K562 (cell line): ENCODE results near the gene SZT2. TPM values are rescaled to one million over a fixed set of nuclear protein-coding genes. Genes with fewer than 3 reads are reported as not detected.

Experiments
- CAMTA2 ChIP-seq: fragments of 250-450 bp; sonication (Bioruptor Pico); conservative IDR thresholded peaks from 2 replicates; pipeline ENCODE4 v1.5.1; 2022
- DACH1 ChIP-seq: fragments of 450-650 bp; IDR thresholded peaks from 2 replicates; pipeline ENCODE4 v1.6.1; 2018; ENCODE audit not compliant: partially characterized antibody
- ETV5 ChIP-seq: sonication (generic); formaldehyde crosslinking; IDR thresholded peaks from 2 replicates; pipeline ENCODE4 v1.4.0; 2020; ENCODE audit warnings: low read depth, mild to moderate bottlenecking, missing genetic modification reagents
- JUNB ChIP-seq: fragments of 450-650 bp; formaldehyde crosslinking; conservative IDR thresholded peaks from 2 replicates; pipeline ENCODE4 v1.4.0; 2020; ENCODE audit warnings: mild to moderate bottlenecking
- MTA1 ChIP-seq: fragments of 450-650 bp; IDR thresholded peaks from 2 replicates; pipeline ENCODE4 v1.6.1; 2017; ENCODE audit warnings: borderline replicate concordance
- PPARD ChIP-seq: fragments of 250-450 bp; sonication (Bioruptor Pico); IDR thresholded peaks from 2 replicates; pipeline ENCODE4 v1.8.0; 2022; ENCODE audit warnings: inconsistent platforms, mild to moderate bottlenecking, moderate library complexity
- RBFOX2 ChIP-seq: fragments of 200-400 bp; formaldehyde crosslinking; IDR thresholded peaks from 2 replicates; pipeline ENCODE4 v1.6.1; 2017; ENCODE audit warnings: low read depth, mild to moderate bottlenecking, low read length, moderate library complexity
- SMARCA4 ChIP-seq: fragments of 450-650 bp; IDR thresholded peaks from 2 replicates; pipeline ENCODE4 v1.6.1; 2016
- THAP12 ChIP-seq: fragments of 250-450 bp; sonication (Bioruptor Pico); IDR thresholded peaks from 2 replicates; pipeline ENCODE4 v1.9.0; 2021; ENCODE audit warnings: mild to moderate bottlenecking, inconsistent platforms
- ZNF586 ChIP-seq: fragments of 450-650 bp; formaldehyde crosslinking; conservative IDR thresholded peaks from 2 replicates; pipeline ENCODE4 v1.4.0; 2020; ENCODE audit warnings: mild to moderate bottlenecking, moderate library complexity
- ZNF655 ChIP-seq: fragments of 250-450 bp; sonication (Bioruptor Pico); IDR thresholded peaks from 2 replicates; pipeline ENCODE4 v1.5.0; 2021
- ZNF75A ChIP-seq: fragments of 450-650 bp; formaldehyde crosslinking; IDR thresholded peaks from 2 replicates; pipeline ENCODE4 v1.4.0; 2020; ENCODE audit warnings: mild to moderate bottlenecking
- polyA plus RNA-seq, 8 experiments: library from polyadenylated mRNA; depleted of rRNA in 4 of 8; stranded (reverse) in 5 of 8; unstranded in 3 of 8; fragments of >200 nt; fragmentation: Nextera tagmentation in 2 of 8; fragmentation: Illumina TruSeq in 1 of 8; extraction: Ambion mirVana in 2 of 8; extraction: Trizol in 1 of 8; gene quantifications; 2 replicates each; pipeline versions ENCODE4 v1.2.1 to v1.2.3, GENCODE V29; 2011 to 2014; ENCODE audit warnings: inconsistent platforms in 1 of 8, missing spikeins in 1 of 8
- total RNA-seq, 7 experiments: library from RNA; depleted of rRNA in 6 of 7; stranded (reverse); fragments of >200 nt in 6 of 7; fragmentation: Illumina TruSeq in 2 of 7; extraction: Trizol in 2 of 7; gene quantifications; 2 replicates each; pipeline versions ENCODE4 v1.2.1 to v1.2.3, GENCODE V29; 2011 to 2021; ENCODE audit warnings: low replicate concordance in 1 of 7
- TF ChIP-seq, protein P1 (sequence below): fragments of 450-650 bp; IDR thresholded peaks from 2 replicates; pipeline ENCODE4 v1.6.1; 2014; ENCODE audit warnings: low read depth, mild to moderate bottlenecking, moderate library complexity, borderline replicate concordance
- TF ChIP-seq, protein P2 (sequence below): fragments of 250-450 bp; sonication (Bioruptor Pico); IDR thresholded peaks from 2 replicates; pipeline ENCODE4 v1.8.0; 2021; ENCODE audit warnings: moderate library complexity, mild to moderate bottlenecking, inconsistent platforms
- TF ChIP-seq, protein P3 (sequence below), 2 experiments: fragments of 450-650 bp in 1 of 2; sonication (generic) in 1 of 2; formaldehyde crosslinking in 1 of 2; IDR thresholded peaks; 2 replicates each; pipeline versions ENCODE4 v1.7.1 to v1.9.0; 2016 to 2022; ENCODE audit warnings: inconsistent platforms in 1 of 2, mild to moderate bottlenecking in 1 of 2, missing genetic modification reagents in 1 of 2

SZT2 gene
- total and polyA plus RNA-seq, 9 of the 15 experiments (the other 6 are each of a cell fraction or from before 2014, with no cell fraction given), result 0.88 to 31.0 (median 12.8) TPM

- TF ChIP-seq SMARCA4 (peak; percentile 89), CAMTA2 (CRISPR knock-in tag) (no peak), RBFOX2 (no peak), DACH1 (no peak), MTA1 (no peak; the same call in 1 of the 2 replicates), ZNF586 (CRISPR knock-in tag) (no peak), JUNB (no peak), THAP12 (CRISPR knock-in tag) (no peak), ZNF75A (CRISPR knock-in tag) (no peak), ZNF655 (no peak), ETV5 (CRISPR knock-in tag) (no peak), PPARD (no peak)
- TF ChIP-seq, protein P1, sequence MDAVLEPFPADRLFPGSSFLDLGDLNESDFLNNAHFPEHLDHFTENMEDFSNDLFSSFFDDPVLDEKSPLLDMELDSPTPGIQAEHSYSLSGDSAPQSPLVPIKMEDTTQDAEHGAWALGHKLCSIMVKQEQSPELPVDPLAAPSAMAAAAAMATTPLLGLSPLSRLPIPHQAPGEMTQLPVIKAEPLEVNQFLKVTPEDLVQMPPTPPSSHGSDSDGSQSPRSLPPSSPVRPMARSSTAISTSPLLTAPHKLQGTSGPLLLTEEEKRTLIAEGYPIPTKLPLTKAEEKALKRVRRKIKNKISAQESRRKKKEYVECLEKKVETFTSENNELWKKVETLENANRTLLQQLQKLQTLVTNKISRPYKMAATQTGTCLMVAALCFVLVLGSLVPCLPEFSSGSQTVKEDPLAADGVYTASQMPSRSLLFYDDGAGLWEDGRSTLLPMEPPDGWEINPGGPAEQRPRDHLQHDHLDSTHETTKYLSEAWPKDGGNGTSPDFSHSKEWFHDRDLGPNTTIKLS, result no peak
- TF ChIP-seq, protein P2, sequence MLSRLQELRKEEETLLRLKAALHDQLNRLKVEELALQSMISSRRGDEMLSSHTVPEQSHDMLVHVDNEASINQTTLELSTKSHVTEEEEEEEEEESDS (CRISPR knock-in tag), result no peak
- TF ChIP-seq, protein P3, sequence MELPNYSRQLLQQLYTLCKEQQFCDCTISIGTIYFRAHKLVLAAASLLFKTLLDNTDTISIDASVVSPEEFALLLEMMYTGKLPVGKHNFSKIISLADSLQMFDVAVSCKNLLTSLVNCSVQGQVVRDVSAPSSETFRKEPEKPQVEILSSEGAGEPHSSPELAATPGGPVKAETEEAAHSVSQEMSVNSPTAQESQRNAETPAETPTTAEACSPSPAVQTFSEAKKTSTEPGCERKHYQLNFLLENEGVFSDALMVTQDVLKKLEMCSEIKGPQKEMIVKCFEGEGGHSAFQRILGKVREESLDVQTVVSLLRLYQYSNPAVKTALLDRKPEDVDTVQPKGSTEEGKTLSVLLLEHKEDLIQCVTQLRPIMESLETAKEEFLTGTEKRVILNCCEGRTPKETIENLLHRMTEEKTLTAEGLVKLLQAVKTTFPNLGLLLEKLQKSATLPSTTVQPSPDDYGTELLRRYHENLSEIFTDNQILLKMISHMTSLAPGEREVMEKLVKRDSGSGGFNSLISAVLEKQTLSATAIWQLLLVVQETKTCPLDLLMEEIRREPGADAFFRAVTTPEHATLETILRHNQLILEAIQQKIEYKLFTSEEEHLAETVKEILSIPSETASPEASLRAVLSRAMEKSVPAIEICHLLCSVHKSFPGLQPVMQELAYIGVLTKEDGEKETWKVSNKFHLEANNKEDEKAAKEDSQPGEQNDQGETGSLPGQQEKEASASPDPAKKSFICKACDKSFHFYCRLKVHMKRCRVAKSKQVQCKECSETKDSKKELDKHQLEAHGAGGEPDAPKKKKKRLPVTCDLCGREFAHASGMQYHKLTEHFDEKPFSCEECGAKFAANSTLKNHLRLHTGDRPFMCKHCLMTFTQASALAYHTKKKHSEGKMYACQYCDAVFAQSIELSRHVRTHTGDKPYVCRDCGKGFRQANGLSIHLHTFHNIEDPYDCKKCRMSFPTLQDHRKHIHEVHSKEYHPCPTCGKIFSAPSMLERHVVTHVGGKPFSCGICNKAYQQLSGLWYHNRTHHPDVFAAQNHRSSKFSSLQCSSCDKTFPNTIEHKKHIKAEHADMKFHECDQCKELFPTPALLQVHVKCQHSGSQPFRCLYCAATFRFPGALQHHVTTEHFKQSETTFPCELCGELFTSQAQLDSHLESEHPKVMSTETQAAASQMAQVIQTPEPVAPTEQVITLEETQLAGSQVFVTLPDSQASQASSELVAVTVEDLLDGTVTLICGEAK (IDR thresholded peaks at IDR 0.05), result no peak
- TF ChIP-seq, protein P3 (CRISPR knock-in tag; IDR thresholded peaks at IDR 0.05), result no peak
Observed at GRCh38 chr1:43345120-43345519, 44.6 kb upstream of the SZT2 start (continued).
